Left hindlimb (tissue), 1 donor: ENCODE data around the gene KITLG.
"Not testable (repeated sequence)": the region's sequence is repeated elsewhere in the genome, so short reads cannot be mapped to it uniquely, and the experiment has no call there.

ENCODE experiments used
- DNase-seq: peaks from one replicate; pipeline ENCODE4 v3.0.0-alpha.2; 2018

Gene KITLG

DNA sequence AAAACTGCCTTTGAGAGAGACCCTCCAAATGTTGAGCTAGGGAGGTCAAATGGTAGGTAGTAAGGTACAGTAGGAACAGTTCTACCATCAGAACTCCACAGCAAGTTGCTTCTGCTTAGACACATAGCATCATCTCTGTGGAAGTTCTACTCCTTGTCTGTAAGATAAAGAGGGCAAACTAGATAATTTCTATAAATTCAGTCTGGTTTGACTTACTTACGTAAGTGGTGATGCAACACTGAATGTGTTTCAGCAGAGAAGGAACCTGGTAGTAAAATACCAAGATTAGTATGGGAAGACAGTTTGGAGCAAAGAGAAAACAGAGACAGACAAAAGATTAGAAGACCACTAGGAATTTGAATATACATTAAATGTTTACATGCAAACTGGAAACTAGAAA is 42.0 kb downstream of the KITLG start:
- no peak for DNase-seq

DNA sequence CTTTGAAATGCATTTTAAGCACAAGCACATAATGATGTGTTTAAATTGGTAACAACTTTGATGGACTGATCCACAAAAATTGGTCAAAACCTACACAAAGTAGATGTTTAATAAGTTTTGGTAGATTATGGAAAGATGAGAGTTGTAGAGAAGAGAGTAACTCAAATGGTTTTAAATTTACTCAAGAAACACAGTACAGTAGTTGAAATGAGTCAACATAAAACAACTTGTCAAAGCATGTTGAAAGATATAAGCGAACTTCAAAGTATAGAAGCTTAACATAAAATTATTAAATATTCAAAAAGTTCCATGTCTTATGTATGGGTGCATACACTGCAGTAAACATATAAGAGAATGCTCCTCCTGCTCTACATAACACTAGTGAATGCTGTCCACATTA is 49.4 kb downstream of the KITLG start:
- no peak for DNase-seq

DNA sequence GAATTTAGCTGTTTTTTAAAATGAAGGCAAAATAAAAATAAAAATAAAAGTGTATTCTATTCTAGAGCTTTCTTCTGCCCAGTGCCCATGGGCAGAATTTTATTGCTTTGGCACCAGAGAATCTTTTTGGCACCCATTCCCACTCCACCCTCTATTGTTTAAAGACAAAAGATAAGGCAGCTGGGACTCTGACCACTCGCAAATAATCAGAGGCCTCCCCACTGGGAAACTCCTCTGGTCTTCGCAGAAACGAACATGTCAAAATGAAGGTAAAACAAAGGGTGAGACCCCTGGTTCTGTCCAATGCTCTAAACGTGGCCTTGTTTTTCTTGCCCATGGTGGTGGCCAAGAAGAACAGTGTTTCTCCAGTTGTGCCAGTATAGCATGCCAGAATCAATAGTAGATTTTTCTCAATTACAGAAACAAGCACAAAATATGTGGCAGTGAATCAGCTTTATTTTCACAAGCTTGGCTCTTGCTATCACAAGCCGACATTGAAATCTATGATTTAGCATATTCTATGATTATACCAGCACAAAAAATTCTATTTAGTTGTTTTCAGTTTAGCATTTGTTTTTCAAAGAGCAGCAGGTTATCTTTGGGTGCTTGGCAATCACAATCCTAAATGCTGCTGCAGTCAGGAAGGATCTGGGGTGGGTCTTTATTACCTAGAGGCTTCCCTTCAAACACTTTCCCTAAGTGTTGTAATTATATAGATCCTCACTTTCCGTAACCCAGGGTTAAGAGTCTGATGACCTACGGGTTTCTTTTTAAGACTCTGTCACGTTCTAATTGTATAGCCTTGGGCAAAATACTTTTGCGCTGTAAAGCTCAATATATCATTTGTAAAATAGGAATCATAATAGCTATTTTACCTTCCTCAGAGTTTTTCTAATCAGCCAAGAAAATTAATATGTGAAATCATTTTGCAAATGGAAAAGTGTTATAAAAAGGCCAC is 50.5 kb downstream of the KITLG start:
- no peak for DNase-seq

- DNase-seq, result no peak
Measured at GRCh38 chr12:88522961-88523360, 57.3 kb downstream of the KITLG start.

- DNase-seq, result no peak
Measured at GRCh38 chr12:88520436-88520820, 59.8 kb downstream of the KITLG start.

DNA sequence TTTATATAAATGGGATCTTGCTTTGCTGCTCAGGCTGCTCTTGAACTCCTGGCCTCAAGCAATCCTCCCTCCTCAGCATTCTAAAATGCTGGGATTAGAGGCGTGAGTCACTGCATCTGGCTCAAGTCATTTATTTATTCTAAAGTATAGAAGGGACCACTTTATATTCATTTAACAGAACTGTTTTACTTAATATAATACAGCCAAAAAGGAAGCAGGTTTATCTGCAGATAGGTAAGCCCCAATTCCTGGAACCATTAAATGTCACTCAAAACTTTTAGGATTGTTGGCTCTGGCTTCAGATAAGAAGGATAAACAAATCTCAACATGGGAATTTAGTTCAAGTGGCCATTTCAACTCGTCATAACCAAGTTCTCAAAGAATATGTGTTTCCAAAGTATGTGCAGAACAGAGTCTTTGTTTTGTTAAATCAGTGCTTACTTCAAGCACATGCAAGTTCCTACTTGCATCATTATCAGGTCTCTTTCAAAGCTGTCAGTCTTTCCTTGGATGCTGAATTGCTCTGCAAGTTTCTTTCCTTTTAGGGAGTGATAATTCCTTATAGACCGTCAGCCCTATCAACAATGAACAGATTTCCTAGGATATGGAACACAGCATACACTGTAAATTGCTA is 60.4 kb downstream of the KITLG start:
- DNase-seq, result no peak

DNA sequence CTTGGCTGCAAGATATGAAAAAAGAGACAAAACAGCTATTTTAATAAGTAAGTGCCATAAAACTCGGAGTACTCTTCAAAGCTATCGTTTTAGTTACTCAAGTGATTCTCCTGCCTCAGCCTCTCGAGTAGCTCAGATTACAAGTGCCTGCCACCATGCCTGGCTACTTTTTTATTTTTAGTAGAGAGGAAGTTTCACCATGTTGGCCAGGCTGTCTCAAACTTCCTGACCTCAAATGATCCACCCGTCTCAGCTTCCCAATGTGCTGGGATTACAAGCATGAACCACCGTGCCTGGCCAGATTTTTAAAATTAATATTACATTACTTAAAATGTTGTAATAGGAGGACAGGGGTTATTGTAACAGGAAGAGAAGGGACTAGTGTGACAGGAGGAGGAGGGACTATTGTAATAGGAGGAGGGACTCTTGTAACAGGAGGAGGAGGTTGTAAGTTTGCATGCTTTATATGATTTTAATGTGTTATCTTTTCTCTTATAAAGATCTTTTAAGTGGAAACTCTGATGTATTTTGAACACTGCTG is 61.3 kb downstream of the KITLG start:
- no peak for DNase-seq

DNA sequence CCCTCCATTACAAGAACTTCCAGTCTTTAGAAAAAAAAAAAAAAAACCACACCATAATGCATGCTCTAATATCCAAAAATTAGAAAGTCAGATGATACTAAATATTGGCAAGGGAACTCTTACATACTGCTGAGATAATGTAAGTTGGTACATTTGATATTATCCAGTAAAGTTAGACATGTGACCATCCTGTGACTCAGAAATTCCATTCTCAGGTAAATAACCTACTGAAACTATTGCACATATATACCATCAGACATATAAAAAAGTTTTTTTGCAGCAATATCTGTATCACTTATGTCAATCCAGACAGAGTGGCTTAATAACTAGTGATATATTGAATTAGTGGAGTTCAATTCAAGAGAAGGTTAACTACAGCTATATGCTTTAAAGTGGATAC is 63.5 kb downstream of the KITLG start:
- DNase-seq, result no peak

GRCh38 chr12:88510843-88511242 is 69.4 kb downstream of the KITLG start:
- no peak for DNase-seq

DNA sequence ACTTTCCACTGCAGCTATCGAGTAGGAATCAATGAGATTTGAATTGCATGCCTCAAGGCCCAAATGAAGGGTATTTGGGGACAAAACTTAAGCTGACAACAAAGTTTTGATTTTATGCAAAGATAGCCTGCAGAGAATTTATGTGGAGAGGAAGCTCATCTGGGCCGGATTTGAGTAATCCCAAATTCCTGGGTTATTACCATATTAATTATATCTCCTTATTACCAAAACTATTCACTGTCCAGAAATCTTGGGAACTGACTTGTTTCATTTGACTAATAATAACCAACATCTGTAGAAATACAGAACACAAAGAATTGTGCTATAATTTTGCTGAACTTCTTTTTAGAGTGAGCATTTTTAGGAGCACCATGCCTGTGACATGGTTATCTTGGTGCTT is 70.4 kb downstream of the KITLG start:
- DNase-seq, result no peak

GRCh38 chr12:88509347-88509746 is 70.9 kb downstream of the KITLG start:
- DNase-seq, result no peak

DNA sequence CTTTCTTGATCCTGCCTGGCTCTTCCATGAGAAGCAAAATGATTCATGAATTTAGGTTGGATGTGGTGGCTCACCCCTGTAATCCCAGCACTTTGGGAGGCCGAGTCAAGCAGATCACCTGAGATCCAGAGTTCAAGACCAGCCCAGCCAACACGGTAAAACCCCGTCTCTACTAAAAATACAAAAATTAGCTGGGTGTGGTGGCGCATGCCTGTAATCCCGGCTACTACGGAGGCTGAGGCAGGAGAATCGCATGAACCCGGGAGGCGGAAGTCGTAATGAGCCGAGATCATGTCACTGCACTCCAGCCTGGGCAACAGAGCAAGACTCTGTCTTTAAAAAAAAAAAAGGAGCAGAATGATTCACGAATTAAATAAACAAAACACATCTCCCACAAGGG is 72.4 kb downstream of the KITLG start:
- not testable (repeated sequence) for DNase-seq

DNA sequence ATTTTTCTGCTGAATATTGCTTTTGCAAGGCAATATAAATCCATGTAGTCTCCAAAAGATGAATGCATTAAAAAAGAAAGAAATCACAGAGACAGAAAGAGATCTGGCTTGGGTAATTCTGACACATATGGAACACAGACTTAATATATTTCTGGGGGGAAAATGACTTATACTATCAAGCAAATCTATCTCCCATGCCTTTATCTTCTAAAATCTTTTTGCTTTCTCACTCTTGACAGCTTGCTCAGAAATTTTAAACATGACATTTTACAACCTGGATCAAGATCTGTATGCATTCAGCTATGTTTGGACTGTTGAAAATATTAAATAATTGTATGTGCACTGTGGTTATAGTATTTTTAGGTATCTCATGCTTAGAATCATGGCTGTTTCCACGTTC is 73.0 kb downstream of the KITLG start:
- DNase-seq, result no peak

GRCh38 chr12:88505696-88506095 is 74.6 kb downstream of the KITLG start:
- DNase-seq, result no peak

- DNase-seq, result no peak
Measured at GRCh38 chr12:88503281-88503703, 77.0 kb downstream of the KITLG start.

GRCh38 chr12:88501972-88502938 is 78.0 kb downstream of the KITLG start:
- no peak for DNase-seq

- no peak for DNase-seq
Measured at GRCh38 chr12:88496891-88497371, 83.3 kb downstream of the KITLG start.

DNA sequence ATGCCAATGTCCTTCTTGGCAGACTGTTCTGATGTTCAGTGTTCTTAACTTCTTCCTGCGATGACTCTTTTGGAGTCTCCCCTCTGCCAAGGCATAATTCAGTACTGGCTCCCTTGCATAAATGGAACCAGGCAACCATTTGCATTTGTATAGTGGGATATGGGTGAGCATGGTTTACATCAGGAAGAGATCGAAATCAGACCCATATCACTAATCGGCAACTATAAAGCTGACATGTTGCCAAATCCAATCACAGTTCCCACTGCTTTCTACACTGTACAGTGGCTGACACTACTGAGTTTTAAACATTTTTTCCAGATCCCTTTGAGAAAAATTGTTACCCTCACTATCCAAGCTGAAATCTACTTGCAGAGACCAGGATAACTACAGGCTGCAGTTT is 83.8 kb downstream of the KITLG start:
- DNase-seq, result no peak

- DNase-seq, result no peak
Measured at GRCh38 chr12:88495031-88495430, 85.2 kb downstream of the KITLG start.

DNA sequence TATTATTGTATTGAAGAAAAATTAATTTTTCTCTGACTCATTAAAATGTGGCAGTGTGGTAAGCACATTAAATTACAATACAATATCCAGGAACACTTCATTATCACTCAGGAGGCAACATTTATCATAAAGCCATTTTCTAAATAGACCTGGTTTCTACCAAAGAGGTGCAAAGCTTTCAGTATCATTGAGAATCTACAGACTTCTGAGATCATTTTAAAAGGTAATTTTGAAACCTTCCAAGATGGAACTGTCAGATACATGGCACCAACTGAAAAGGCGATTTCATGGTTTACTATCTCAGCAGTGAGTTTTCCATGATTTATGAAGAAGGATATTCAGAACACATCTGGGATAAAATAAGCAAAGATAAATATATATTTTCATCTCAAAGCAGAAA is 85.8 kb downstream of the KITLG start:
- no peak for DNase-seq

DNA sequence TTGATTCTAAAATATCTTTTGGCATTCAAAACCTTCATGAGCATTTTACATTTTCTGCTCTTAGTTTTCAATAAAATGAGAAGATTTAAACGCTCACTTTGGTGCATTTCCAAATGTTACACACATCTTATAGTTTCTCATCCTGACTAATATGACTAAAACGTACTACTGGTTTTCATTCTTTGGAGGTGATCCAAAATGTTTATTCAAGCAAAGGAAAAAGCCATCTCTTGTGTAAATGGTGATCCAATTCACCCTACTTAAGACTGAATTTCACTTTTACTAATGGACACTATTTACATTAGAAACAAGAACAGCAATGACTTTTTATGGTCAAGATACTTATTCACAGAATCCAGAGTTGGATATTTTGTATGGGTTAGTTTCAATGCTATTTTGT is 86.6 kb downstream of the KITLG start:
- DNase-seq, result no peak

DNA sequence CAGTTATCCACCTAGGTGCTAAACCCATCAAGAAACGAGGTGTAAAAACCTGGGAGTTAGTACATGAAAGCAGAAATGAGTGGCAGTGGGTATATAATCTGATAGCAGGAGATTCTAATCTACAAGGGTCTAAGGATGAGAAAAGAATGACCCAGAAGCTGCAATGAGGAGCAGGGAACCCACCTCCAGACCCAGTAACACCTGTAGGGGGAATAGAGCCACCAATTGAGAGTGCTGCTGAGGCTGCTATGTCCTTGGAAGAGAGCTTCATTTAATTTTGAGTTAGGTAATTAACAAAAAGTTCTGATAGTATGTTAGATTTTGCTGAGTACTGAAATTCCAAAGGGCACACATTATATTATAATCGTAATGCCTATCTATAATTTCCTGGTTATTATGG is 89.8 kb downstream of the KITLG start:
- no peak for DNase-seq

DNA sequence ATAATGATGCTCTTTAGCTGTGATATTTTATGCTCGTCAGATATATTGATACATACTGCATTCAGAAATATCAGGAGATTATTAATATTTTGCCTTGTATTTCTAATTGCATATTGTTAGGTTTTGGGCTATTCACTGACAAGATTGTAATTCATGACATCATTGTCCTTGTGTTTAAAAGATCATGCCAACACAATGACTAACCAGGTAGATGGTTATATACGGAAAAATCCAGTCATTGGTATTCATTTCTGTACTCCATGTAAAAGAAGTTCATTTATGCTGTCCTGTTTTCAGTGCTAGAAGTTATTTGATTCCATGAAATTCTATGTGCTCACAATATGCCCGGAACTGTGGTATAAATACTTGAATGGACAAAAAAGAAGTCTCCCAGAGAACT is 107.5 kb downstream of the KITLG start:
- no peak for DNase-seq
